Measurements from ENCODE around the gene BRI3.

BRI3 gene, protein sequence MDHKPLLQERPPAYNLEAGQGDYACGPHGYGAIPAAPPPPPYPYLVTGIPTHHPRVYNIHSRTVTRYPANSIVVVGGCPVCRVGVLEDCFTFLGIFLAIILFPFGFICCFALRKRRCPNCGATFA

DNA sequence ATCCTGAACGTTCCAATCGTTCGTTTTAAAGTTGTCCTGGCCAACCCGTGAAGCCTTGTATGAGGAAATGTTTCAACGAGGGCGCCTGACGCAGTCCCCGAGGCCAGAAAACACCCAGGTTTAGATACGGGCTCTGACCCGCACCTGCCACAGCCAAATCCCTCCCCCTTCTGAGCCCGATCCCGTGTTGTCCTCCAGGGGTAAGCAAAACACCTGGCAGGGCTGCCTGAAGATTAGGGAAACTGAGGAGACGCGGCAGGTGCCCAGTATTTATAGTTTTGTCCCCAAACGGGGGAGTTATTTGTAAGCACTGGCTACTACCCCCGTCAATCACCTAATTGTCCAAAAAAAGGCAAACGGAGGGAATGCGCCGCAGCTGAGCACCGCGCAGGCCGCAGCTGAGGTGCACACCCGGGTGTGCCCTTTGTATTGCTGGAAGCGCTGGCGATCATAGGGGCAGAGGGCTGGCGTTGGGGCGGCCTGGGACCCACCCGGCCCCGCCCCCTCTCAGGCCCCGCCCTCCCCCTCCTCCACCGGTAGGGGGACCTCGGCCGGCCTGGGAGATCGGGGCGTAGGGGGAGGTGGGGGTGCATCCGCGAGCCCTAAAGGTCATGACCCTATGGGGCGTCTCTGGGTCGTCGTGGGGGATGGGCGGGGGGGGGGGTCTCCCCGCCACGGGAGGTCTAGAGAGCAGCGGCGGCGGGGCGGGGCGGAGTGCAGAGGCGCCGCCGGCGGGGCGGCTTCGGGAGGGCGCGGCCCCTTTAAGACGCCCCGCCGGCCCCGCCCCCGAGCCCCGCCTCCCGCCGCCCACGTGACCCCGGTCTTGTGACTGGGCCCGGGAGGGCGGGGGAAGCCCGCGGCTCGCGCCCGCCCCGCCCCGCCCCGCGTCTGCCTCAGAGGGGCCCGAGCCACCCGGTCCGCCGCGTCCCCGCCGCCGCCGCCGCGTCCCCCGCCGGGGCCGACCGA is at the start of gene BRI3:
Gene BRI3, plus strand, starts transcription at position 896 of the 966 bp plus-strand sequence. CDS start 110 bp downstream, outside the sequence.
- DNase-seq (ENCODE audit: low read depth), result peak; percentile 76

DNA sequence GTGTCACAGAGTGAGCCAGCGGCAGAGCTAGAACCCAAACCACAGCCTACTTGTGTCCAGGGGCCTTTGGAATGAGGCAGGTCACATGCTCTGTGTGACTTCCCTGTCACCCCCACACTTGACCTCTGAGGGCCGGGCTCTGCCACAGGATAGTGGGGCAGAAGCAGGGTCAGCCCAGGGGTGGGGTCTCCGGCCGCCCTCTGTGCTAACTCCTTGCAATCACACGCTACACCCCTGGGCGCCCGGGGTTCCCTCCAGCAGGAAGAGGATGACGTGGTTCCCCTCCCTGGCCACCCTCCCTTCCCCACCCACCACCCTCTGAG is 49.3 kb upstream of the BRI3 start:
- no peak for DNase-seq (ENCODE audit: low read depth)

DNA sequence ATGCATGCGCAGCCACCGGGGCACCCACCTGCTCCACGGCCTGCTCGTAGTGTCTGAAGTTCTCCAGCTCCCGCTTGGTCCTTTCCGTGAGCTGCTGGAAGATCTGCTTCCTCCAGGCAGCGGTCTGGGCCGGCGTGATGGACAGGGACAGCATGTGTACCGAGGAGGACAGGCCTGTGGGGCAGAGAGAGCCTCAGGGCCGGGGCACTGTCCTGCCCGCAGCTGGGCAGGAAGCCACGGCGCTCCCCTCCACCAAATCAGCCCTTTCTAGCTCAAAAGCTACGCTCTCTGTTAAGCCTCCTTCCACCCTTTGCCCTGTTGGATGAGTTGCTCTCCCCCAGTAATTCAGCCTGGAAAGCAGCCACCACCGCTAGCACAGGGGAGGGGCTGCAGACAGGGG is 48.7 kb upstream of the BRI3 start:
- no peak for DNase-seq (ENCODE audit: low read depth)

DNA sequence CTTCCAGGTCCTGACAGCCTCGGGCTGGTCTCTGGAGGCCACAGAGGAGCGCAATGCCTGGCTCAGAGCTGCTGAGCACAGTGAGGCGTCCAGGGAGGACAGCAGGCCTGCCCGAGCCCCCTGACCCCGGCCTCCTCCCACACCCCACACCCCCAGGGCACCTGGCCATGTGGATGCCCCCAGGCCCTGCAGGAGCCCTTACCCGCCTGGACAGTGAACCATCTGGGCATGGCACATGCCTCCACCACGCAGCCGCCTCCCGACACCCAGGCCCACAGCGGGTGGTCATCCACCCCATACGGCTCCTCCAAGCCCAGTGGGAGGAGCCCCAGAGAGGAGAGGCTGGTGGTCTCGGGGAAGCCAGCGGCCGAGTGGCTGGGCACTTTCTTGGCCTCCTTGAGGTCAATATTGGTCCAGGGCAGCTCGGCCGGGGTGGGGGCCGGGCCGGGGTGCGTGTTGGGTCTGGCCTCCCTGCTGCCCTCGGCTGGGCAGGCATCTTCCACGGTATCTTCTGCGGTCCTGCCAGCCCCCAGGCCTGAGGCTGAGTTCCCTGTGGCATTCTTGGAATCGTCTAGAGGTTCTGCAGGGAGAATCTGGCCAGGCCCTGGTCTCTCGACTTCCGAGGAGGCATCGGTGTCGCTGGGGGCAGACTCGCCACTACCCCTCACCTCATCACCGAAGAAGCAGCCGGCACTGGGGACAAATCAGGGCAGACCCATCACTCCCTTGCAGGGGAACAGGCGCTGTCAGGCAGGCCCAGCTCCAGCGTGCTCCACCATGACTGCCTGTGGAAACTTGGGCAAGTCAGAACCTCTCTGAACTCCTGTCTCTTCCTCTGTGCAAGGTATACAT is 48.0 kb upstream of the BRI3 start:
- no peak for DNase-seq (ENCODE audit: low read depth)

DNA sequence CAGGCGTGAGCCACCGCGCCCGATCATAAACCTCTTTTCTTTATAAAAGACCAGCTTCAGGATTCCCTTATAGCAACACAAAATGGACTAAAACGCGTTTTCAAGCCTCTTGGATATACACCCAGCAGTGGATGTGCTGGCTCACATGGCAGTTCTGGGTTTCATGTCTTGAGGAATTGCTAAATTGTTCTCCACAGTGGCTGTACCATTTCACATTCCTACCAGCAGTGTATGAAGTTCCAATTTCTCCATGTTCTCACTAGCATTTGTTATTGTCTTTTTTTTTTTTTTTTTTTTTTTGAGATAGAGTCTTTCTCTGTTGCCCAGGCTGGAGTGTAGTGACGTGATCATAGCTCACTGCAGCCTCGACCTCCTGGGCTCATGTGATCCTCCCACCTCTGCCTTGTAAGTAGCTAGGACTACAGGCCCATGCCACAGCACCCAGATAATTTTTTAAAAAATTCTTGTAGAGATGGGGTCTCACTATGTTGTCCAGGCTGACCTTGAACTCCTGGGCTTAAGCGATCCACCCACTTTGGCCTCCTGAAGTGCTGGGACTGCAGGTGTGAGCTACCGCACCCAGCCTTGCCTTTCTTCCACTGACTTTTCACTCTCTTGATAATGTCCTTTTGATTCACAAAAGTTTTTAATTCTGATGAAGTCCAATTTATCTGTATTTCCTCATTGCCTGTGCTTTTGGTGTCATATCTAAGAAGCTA is 46.9 kb upstream of the BRI3 start:
- DNase-seq (ENCODE audit: low read depth), result no peak

DNA sequence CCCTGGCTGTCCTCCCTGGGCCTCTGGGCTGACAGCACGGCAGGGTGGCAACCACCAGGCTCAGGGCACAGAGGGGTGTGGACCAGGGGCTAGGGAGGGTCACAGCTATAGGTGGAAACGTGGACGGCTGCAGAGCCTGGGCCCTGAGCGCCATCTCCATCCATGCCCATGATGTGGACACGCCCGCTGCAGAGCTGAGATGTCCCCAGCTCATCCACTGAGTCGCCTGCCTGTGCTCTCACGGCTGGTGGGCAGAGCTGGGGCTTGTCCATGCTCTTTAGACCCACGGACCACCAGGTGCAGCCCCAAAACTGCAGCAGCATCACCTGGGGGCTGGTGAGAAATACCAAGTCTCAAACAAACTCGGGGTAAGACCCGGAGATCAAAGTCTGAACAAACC is 45.6 kb upstream of the BRI3 start:
- DNase-seq (ENCODE audit: low read depth), result no peak

DNA sequence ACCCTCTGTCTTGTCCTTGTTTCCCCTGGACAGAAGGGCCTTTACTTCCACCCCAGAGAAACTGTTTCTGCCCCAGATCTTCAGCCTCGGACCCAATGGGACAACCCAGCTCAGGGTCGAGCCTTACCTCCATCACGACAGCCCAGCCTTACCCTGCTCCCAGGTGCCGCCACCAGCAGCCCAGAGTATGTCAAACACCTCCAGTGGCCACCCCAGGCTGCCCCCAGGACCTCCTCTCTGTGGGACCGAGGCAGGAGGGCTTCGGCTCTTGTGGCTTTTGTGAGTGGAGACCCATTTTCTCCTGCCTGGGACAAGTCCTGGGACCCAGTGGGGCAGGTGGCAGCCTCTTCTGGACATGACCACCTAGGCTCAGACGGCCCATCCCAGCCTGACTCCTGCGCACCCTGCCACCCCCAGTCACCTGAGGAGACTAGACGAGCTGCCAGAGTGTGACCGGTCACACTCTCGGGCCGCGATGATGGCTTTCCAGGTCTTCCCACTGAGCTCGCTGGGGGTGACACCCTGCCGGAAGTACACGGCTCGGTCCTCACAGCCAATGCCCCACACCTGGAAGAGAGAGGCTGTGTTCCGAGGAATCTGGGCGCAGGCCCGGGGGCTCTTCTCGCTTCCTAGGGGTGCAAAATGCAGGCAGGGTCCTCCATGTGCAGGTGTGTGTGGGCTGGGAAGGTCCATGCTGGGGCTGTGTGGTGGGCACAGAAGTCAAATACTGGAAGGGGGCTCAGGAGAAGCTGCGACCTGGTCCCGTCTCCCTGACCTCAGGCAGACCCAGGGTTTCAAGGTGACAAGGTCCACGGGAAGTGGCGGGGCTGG is 44.9 kb upstream of the BRI3 start:
- DNase-seq (ENCODE audit: low read depth), result no peak

DNA sequence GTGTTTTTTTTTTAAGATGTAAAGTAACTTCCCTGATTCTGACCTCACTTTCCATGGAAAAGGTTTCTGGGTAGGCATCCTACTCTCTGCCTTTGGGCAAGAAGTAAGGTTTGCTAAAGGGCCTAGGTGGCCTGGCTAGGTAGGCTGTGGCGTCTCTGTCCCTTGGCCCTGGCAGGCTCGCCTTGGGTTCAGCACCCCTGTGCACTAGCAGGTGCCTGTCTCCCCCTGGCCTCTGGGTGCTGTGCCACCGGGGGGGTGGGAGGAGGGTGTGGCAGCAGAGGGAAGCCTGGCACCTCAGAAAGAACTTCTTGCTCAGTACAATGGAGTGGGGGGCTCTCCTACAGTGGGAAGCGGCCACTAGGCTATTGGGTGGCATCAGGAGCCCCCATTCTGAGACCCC is 43.4 kb upstream of the BRI3 start:
- DNase-seq (ENCODE audit: low read depth), result no peak

DNA sequence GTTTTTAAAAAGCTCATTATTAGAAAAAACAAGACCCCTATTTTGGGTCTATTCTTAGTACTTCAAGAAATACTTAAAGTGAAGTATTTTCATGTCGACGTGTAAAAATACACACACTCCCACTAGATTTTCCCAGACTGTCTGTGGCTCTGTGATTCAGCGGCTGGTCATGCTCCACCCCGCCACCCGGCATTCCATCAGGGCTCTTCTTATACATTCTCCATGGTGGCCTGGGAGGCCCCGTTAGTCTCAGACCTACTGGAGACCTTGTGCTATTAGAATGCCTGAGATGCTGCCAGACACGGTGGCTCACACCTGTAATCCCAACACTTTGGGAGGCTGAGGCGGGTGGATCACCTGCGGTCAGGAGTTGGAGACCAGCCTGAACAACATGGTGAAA is 42.5 kb upstream of the BRI3 start:
- DNase-seq (ENCODE audit: low read depth), result no peak

DNA sequence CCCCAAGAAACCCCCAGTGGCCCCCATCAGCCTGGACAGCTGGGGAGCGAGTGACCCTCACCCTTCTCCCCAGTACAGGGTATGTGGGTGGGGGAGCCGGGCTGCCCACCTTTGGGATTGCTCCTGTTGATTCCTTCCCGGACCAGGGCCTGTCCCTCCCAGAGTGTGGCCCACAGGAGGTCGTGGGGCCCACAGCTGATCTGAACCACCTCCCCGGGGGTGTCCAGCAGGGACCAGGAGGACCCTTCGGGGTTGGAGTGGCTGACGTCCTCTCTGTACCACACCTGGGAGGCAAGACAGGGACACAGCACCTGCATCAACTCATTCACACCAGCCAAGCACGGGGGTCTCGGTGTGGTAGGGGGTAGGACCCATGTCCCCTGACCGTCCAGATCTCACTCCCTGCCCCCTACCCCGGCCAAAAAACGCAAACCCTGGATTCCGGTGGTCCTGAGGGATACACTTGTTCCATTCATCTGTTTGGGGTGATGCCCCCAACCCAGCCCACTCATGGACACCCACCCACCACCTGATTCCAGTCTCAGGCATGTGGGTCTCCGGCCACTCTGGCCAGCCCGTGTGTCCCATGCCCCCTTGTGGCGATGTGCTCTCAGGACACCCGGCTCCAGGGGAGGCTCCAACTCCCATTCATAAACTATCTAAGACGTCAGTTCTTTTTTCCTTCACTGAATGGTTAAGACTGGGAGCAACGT is 40.4 kb upstream of the BRI3 start:
- DNase-seq (ENCODE audit: low read depth), result no peak

DNA sequence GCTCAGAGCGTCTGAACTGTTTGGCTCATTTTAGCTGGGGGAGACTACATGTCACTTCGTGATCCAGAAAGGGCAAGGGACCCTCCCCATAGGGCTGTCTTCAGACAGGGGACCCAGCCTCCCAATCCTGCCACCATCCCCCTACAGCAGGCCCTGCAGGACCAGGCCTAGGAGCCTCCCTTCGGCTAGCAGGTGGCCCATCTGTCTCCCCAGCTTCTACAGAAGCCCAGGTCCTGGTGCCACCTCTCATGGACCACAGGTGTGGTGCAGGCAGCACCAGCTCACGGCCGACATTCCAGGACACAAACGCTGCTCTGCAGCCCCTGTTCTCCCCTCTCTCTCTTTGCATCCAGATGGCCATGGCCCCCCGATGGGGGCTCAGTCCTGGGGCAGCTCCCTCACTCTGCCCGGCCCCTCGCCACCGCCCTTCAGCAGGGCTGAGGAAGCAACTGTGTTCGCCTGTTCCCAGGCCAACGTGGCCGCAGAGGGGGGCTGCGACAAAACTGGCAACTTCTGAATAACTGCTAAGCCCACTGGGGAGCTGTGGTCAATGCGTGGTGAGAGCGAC is 39.7 kb upstream of the BRI3 start:
- DNase-seq (ENCODE audit: low read depth), result no peak

DNA sequence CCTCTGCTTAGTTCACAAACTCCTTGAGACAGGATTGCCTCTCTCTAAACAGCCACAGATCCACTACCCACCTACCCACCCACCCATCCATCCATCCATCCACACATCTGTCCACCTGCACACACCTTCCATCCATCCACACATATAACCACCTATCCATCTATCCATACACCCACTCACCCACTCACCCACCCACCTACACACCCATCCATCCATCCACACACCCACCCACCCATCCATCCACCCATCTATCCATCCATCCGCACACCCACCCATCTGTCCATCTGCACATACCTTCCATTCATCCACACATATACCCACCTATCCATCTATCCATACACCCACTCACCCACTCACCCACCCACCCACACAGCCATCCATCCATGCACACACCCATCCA is 39.1 kb upstream of the BRI3 start:
- DNase-seq (ENCODE audit: low read depth), result no peak

DNA sequence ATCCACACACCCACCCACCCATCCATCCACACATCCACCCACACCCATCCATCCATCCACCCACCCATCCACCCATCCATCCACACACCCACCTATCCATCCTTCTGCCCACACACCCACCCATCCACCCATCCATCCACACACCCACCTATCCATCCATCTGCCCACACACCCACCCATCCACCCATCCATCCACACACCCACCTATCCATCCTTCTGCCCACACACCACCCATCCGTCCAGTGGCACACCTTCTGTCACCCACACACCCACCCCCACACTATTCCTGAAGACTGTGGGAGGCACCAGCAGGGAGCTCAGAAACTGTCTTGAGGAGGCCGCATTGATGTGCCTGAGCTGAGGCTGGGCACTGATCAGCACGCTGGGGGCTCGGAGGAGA is 38.6 kb upstream of the BRI3 start:
- DNase-seq (ENCODE audit: low read depth), result no peak

DNA sequence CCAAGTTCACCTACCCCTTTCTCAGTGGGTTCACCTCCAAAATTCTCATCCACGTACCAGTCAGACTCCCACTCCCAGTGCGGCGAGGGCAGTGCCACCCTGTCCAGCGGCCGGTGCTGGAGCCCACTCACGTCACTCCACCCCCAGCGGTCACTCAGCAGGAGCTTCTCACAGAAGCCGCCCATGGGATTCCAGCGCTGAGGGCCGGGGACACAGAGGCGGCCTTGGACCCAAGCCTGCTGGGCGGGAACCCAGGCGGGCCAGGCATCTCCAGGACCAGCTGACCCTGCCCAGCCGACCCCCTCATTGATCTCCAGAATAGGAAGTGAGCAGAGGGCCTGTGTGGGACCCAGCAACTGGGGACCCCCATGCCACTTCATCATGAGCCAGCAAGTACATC is 36.6 kb upstream of the BRI3 start:
- no peak for DNase-seq (ENCODE audit: low read depth)

DNA sequence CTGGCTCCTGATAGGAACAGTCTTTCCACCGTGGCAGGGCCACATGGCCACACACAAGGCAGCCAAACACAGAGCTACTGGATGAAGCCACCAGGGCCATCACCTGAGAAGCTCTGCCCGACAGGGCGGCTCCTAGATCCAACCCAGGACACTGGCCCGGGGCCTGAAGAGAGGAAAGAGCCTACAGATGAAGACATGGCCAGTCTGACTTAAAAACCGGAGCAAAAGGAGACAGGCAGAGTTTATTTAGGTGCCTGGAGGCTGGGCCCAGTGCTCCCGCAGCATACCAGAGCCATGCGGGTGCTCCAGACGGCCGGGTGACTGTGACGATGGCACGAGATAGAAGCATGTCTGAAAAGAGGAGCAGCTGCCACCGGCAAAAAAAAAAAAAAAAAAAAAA is 33.3 kb upstream of the BRI3 start:
- no peak for DNase-seq (ENCODE audit: low read depth)

DNA sequence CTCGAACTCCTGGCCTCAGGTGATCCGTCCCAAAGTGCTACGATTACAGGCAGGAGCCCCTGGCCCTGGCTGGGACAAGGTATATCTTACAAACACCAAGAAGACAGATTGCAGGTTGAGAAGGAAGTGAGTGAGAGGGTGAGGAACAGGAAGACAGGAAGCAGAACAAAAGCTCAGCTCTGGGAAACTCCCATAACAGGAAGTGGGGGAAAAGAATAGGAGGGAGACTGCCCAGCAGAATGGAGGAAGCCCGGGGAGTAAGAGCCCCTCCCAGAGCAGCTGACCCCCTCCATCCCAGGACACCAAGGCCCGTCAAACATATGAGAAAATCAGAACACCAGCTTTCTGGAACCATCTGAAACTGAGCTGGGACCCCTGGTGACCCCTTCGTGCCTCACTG is 32.4 kb upstream of the BRI3 start:
- DNase-seq (ENCODE audit: low read depth), result no peak

DNA sequence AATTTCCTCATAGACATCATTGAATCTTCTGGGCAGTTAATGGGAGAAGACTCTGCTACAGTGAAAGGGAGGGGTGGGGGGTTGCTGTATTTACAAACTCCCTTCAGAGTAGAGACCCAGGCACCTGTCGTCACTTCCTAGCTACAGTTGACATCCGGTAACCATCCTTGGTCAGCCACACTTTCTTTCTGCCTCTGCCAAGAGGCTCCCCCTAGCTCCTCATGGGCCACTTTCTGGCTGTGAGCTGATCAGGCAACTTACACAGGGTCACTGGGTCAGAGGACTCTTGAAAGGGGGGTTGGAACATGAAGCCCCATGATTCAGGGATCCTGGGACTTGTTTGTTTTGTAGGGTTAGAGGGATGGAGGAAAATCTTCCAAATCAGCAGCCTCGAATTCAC is 30.7 kb upstream of the BRI3 start:
- DNase-seq (ENCODE audit: low read depth), result no peak

DNA sequence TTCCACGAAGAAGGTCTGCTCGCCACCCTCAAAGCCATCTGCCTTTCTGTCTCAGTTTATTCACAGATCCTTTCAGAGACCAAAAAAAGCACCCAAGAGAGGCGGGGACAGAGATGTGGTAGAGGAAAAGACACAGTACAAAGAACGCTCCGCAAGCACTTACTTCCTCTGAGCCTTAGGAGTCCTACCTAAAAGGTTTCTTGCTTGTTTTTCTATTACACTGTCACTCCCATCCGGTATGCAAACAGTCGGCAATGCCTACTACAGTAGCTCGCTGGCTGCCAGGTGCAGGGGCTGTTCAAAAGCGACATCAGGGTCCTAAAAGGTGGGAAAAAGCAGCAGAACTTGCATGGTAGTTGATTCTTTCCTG is 30.3 kb upstream of the BRI3 start:
- no peak for DNase-seq (ENCODE audit: low read depth)

DNA sequence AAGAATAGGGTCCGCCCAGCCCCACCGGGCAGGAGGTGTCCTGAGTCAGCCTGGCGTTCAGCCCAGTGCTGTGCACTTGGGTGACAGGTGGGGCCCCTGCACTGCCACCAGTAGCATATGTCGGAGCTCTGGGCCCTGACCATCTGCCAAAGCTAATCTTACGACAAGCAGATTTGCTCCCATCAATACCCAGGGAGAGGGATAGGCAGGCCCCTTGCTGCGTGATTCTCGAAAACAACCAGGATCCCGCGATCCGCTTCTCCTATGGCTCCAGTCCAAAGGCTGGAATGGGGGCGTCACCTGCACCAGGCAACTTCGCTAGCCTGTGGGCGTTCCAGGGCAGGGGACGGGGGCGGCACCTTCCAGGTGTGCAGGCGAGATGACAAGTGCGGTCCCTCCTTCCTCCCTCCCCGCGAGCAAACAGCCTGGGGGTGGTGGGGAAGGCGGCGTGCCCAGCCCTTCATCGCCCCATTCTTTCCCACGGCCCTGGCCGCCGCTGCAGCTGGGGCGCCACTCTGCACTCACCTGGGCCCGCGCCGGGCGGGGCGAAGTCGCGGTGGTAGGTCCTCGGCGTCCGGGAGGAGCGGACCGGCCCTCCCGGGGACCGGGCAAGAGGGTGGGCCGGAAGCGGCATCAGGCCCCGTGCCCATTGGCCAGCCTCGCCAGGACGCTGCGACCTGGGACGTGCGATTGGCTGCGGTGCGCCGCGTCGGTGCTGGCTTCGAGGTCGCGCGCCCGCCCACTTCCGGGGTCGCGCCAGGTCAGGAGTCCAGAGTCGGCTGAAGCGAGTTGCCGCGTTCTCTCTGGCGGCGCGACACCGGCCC is 29.7 kb upstream of the BRI3 start, which contains the start of gene TECPR1:
Gene TECPR1, minus strand, starts transcription at position 632 of the 824 bp plus-strand sequence. CDS start 6,086 bp downstream, outside the sequence.
- peak; percentile 74 for DNase-seq (ENCODE audit: low read depth)

Data from GM04504 (cell line).